ENCODE data around the gene SCD.

Gene SCD

GRCh38 chr10:100339236-100339635 lies 7.8 kb upstream of the SCD start:
- peak overlapping the region; percentile 91 for H3K9ac ChIP-seq (ENCODE audit: low read length)
- peak overlapping the region; percentile 100 for H3K4me2 ChIP-seq (ENCODE audit: low read length)
- TF ChIP-seq CTCF (IDR thresholded peaks at IDR 0.05; ENCODE audit: low read depth, low read length) (no peak), EZH2phosphoT487 (IDR thresholded peaks at IDR 0.05; ENCODE audit: low read depth) (no peak)

GRCh38 chr10:100340948-100341847 lies 5.8 kb upstream of the SCD start:
- no peaks in the 10 kb centered on the region for H3K27me3 ChIP-seq (ENCODE audit: low read depth, low read length)
- H3K4me3 ChIP-seq (ENCODE audit: low read length), result no peak overlapping the region
- peaks cover 5% of the 10 kb centered on the region for H3K79me2 ChIP-seq (ENCODE audit: low read length)
- H3K36me3 ChIP-seq (replicated peaks; ENCODE audit: low read depth, low read length), result no peaks in the 10 kb centered on the region
- no peak for TF ChIP-seq EZH2phosphoT487 (IDR thresholded peaks at IDR 0.05; ENCODE audit: low read depth)
- no peak for TF ChIP-seq CTCF (IDR thresholded peaks at IDR 0.05; ENCODE audit: low read depth, low read length)
- no peaks in the 10 kb centered on the region for H4K20me1 ChIP-seq (ENCODE audit: insufficient read depth, low read length)
- H3K9ac ChIP-seq (ENCODE audit: low read length), result no peak overlapping the region
- H3K9me3 ChIP-seq (ENCODE audit: insufficient read depth, low read length), result no peaks in the 10 kb centered on the region
- H3K4me1 ChIP-seq (ENCODE audit: low read length), result peaks cover 50% of the 10 kb centered on the region
- H3K4me2 ChIP-seq (ENCODE audit: low read length), result no peak overlapping the region
- H3K27ac ChIP-seq (ENCODE audit: low read length), result no peak overlapping the region
- no peak overlapping the region for H2AFZ ChIP-seq (ENCODE audit: low read depth, low read length)

More at GRCh38 chr10:100339236-100339635, 7.8 kb upstream of the SCD start:
- Histone ChIP-seq H2AFZ (ENCODE audit: low read depth, low read length) (no peak overlapping the region), H3K4me3 (ENCODE audit: low read length) (peak overlapping the region; percentile 79), H3K9me3 (ENCODE audit: insufficient read depth, low read length) (no peaks in the 10 kb centered on the region), H3K27me3 (ENCODE audit: low read depth, low read length) (no peaks in the 10 kb centered on the region), H3K27ac (ENCODE audit: low read length) (peak overlapping the region; percentile 97), H3K36me3 (replicated peaks; ENCODE audit: low read depth, low read length) (no peaks in the 10 kb centered on the region), H3K4me1 (ENCODE audit: low read length) (peaks cover 39% of the 10 kb centered on the region), H3K79me2 (ENCODE audit: low read length) (no peaks in the 10 kb centered on the region), H4K20me1 (ENCODE audit: insufficient read depth, low read length) (no peaks in the 10 kb centered on the region)

GRCh38 chr10:100341953-100342626 lies 4.9 kb upstream of the SCD start:
- Histone ChIP-seq H3K9ac (ENCODE audit: low read length) (no peak overlapping the region), H4K20me1 (ENCODE audit: insufficient read depth, low read length) (no peaks in the 10 kb centered on the region), H3K4me3 (ENCODE audit: low read length) (no peak overlapping the region), H3K4me2 (ENCODE audit: low read length) (no peak overlapping the region), H3K9me3 (ENCODE audit: insufficient read depth, low read length) (no peaks in the 10 kb centered on the region), H3K4me1 (ENCODE audit: low read length) (peaks cover 50% of the 10 kb centered on the region), H3K79me2 (ENCODE audit: low read length) (peaks cover 8% of the 10 kb centered on the region), H2AFZ (ENCODE audit: low read depth, low read length) (peak overlapping the region; percentile 74; the same call in 1 of the 2 replicates), H3K27me3 (ENCODE audit: low read depth, low read length) (no peaks in the 10 kb centered on the region), H3K36me3 (replicated peaks; ENCODE audit: low read depth, low read length) (no peaks in the 10 kb centered on the region), H3K27ac (ENCODE audit: low read length) (no peak overlapping the region)
- TF ChIP-seq CTCF (IDR thresholded peaks at IDR 0.05; ENCODE audit: low read depth, low read length) (peak; percentile 46), EZH2phosphoT487 (IDR thresholded peaks at IDR 0.05; ENCODE audit: low read depth) (no peak)

GRCh38 chr10:100342627-100342972 lies 4.4 kb upstream of the SCD start:
- H4K20me1 ChIP-seq (ENCODE audit: insufficient read depth, low read length), result no peaks in the 10 kb centered on the region
- peaks cover 50% of the 10 kb centered on the region for H3K4me1 ChIP-seq (ENCODE audit: low read length)
- H3K27ac ChIP-seq (ENCODE audit: low read length), result no peak overlapping the region
- H3K36me3 ChIP-seq (replicated peaks; ENCODE audit: low read depth, low read length), result peaks cover 3% of the 10 kb centered on the region
- H3K4me3 ChIP-seq (ENCODE audit: low read length), result no peak overlapping the region
- no peak for TF ChIP-seq CTCF (IDR thresholded peaks at IDR 0.05; ENCODE audit: low read depth, low read length)
- no peak for TF ChIP-seq EZH2phosphoT487 (IDR thresholded peaks at IDR 0.05; ENCODE audit: low read depth)
- H2AFZ ChIP-seq (ENCODE audit: low read depth, low read length), result peak overlapping the region; percentile 74; the same call in 1 of the 2 replicates
- no peaks in the 10 kb centered on the region for H3K9me3 ChIP-seq (ENCODE audit: insufficient read depth, low read length)
- H3K9ac ChIP-seq (ENCODE audit: low read length), result no peak overlapping the region
- H3K79me2 ChIP-seq (ENCODE audit: low read length), result peaks cover 13% of the 10 kb centered on the region
- H3K4me2 ChIP-seq (ENCODE audit: low read length), result no peak overlapping the region
- H3K27me3 ChIP-seq (ENCODE audit: low read depth, low read length), result no peaks in the 10 kb centered on the region
